Amygdala (tissue), 56 donors: ENCODE measurements around the gene ZNF276.
"Not testable (repeated sequence)": the region's sequence is repeated elsewhere in the genome, so short reads cannot be mapped to it uniquely, and the experiment has no call there.

Experiments
- DNase-seq, 56 donors: peaks; one replicate each; lab custom pipeline; 2025; lab: John Stamatoyannopoulos, UW

Gene ZNF276

GRCh38 chr16:89770367-89770766 lies 49.0 kb downstream of the ZNF276 start:
- DNase-seq, result no peak

- no peak for DNase-seq
These were observed 53.9 kb downstream of the ZNF276 start for GRCh38 chr16:89775223-89775622.

GRCh38 chr16:89778211-89778610 lies 56.9 kb downstream of the ZNF276 start:
- not testable (repeated sequence) for DNase-seq

GRCh38 chr16:89779231-89779908 lies 58.0 kb downstream of the ZNF276 start:
- DNase-seq, result peak in 16 of 56 donors; percentile 4 to 35 (median 16)

GRCh38 chr16:89779909-89780305 lies 58.6 kb downstream of the ZNF276 start:
- no peak for DNase-seq

GRCh38 chr16:89782489-89782888 lies 61.2 kb downstream of the ZNF276 start:
- DNase-seq, result no peak

- DNase-seq, result not testable (repeated sequence)
These were observed 62.6 kb downstream of the ZNF276 start for GRCh38 chr16:89783952-89784351.

- DNase-seq, result no peak
These were observed 63.1 kb downstream of the ZNF276 start for GRCh38 chr16:89784406-89784805.

- no peak for DNase-seq
These were observed 64.3 kb downstream of the ZNF276 start for GRCh38 chr16:89785523-89786155.

- DNase-seq, result no peak
These were observed 65.4 kb downstream of the ZNF276 start for GRCh38 chr16:89786474-89787364.

- DNase-seq, result no peak
These were observed 66.0 kb downstream of the ZNF276 start for GRCh38 chr16:89787365-89787805.
